GM13977 (cell line): ENCODE results near the gene GNAZ.

Experiments used
- DNase-seq: peaks from one replicate; pipeline ENCODE4 v3.0.0; 2012; ENCODE audit warnings: low spot score
- CTCF ChIP-seq: IDR thresholded peaks from 2 replicates; pipeline ENCODE4 v1.5.1; 2012; ENCODE audit warnings: mild to moderate bottlenecking, control low read depth; ENCODE audit not compliant: insufficient read depth; ENCODE audit errors: extremely low read depth, missing control alignments
- in situ Hi-C: fragments of 300-500 bp; cut with MboI; formaldehyde crosslinking; loops from one replicate; pipeline ENCODE4 v1.12.0; 2022; ENCODE audit warnings: low sequenced_read_pairs, low pct_unique_long_range_greater_than_20kb, mixed read lengths, inconsistent platforms; ENCODE audit not compliant: unreplicated experiment

Gene GNAZ

GRCh38 chr22:23035557-23036277 lies 34.6 kb upstream of the GNAZ start:
- no peak for DNase-seq
- in situ Hi-C loops: no loop called here
- no peak for TF ChIP-seq CTCF

DNA sequence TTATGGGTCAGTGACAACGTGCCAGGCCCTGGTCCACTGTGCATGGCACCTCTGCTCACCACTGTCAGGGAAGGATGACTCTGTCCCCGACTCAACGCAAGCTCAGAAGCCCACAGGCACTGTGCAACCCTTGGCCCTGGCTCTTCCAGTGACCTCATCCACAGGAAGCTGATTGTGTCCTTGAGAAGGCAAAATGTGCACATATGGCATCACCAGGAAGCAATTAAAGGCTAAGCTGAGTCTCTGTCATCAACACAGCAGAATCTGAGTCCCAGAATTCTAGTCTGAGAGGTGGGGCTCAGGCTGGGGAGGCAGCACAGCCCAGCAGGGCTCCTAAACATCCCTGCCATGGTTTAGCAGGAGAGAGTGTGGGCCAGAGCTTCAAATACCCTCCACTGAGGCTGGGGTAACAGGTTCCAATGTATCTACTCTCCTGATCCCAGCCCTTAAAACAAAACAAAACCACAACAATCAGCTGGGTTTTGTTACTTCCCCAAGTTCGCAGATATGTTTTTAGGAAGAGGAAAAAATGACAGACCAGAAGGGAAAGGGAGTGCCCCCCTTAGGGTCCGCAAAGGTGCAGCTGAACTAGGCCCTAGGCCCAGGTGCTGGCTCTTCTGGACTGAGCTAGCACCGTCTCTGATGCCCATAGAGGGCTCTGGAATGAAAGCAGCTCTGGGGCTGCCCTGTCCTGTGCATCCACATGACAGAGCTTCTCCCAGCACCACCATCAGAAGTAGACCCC lies 33.5 kb upstream of the GNAZ start:
- DNase-seq: no peak

DNA sequence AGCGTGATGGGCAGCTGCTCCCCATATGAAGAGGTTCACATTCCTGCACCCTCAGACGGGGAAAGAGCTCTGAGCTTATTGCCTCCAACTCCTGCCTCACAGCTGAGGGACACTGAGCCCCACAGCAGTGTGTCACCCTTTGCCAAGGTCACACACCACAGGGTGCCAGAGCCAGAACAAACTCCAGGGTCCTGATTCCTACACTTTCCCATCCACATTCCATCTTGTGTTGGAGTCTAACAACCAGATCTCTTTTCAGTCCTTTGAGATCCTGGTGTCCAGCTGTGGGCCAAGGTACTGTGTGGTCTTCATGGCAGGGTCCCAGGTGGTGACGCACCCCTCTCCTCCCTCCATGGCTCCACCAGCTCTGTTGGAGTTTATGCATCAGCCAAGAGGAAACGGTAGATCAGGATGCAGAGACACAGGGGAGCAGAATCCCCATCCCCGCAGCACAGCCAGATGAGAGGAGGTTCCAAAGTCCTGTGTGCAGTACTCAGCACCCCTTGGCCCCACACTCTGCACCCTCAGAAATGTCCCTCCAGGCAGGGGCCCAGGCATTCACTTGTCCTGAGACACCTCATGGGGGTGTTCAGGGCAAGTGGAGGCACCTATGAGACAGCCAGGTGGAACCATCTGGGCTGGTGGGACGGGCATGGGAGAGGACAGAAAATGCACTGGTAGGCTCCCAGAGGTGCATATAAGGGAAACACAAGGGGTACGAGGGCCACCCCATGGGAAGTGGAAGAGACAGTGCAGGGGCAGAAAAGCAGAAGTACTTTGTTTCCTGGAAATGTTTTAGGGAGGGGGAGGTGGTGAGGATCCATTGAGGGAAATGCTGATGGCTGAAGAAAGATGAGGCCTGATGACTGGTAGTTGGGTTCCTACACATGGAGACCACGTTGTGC lies 32.6 kb upstream of the GNAZ start:
- in situ Hi-C loops: no loop called here
- no peak for DNase-seq
- no peak for TF ChIP-seq CTCF

More for the DNA sequence above, 33.5 kb upstream of the GNAZ start:
- in situ Hi-C loops: no loop called here
- TF ChIP-seq CTCF: no peak

- in situ Hi-C loops: no loop called here
- no peak for TF ChIP-seq CTCF
These were observed 32.0 kb upstream of the GNAZ start for GRCh38 chr22:23038334-23038642.

DNA sequence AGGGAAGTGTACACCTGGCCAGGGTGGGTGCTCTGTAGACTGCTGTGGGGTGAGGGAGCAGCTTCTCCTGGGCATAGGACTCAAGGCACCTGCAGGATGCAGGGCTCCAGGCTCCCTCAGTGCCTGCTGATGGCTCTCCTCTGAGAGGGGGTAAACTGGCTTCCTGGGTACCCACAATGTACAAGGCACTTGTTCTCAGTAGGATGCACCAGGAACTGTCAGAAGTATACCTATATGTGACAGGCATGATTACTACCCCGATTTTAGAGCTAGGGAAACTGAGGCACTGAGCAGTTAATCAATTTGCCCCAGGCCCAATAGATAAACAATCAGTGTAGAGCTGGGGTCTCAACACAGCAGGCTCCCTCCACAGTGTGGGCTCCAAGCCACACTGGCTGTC lies 31.4 kb upstream of the GNAZ start:
- in situ Hi-C loops: no loop called here
- no peak for DNase-seq
- TF ChIP-seq CTCF: no peak

More at GRCh38 chr22:23038334-23038642, 32.0 kb upstream of the GNAZ start:
- no peak for DNase-seq

DNA sequence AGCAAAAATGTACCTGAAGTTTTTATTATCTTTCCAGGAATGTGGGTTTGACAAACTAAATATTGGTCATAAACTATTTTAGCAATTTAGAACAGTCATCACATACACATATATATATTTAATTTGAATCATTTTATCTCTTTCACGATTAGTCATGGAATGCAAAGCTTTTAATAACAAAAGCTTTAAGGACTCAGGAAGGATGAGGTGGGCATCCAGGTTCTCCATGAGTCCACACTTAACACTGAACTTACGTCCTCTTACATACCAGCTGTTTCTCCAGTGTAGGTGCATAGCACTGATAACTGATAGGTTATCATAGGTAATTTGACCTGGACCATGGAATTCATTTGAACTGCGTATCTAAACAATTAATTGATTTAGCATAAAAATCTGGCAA lies 28.1 kb upstream of the GNAZ start:
- in situ Hi-C loops: no loop called here
- no peak for DNase-seq
- TF ChIP-seq CTCF: no peak
